ENCODE results near the gene VAMP7. TPM values are rescaled to one million over a fixed set of nuclear protein-coding genes. Genes with fewer than 3 reads are reported as not detected.

The VAMP7 gene
- total and polyA plus RNA-seq, 2 of the 13 experiments (the other 11 are each of a cell fraction or from before 2014, with no cell fraction given), result 13.4 to 20.7 TPM

DNA sequence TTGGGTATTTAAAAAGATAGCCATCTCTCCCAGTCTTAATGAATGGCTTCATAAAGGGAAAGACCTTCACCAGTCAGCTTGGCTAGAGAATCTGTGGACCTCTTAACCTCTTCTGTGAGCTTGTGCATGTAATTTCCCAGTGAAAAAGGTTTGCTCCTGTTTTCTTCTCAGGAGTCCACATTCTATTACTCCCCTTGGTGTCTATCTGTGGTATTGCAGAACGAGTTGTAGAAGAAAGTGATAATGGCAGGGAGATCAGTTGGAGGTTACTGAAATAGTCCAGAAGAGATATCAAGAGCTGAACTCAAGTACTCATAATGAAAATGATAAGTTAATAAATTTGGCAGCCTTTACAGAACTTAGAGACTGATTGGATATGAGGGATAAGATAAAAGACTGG lies 16.5 kb upstream of the VAMP7 start:
- no peak overlapping the region for H3K27ac ChIP-seq (ENCODE audit: extremely low read length, insufficient read depth, low read length)
- ChIA-PET CTCF (ENCODE audit: low intra/inter-chr PET ratio, low total read pairs) (no interaction called here), POLR2A (no interaction called here)
- no peaks in the 10 kb centered on the region for H4K20me1 ChIP-seq (ENCODE audit: insufficient read depth, low read length)
- no peaks in the 10 kb centered on the region for H3K27me3 ChIP-seq (ENCODE audit: control insufficient read depth in 1 of 2, insufficient read depth in 2 of 2, low read length in 2 of 2)
- no peaks in the 10 kb centered on the region for H3K36me3 ChIP-seq (replicated peaks in 1 of 2; ENCODE audit: control insufficient read depth in 1 of 2, insufficient read depth in 2 of 2, low read length in 2 of 2)
- H3K9ac ChIP-seq (ENCODE audit: insufficient read depth, low read depth, low read length), result no peak overlapping the region
- H3K79me2 ChIP-seq (ENCODE audit: insufficient read depth, low read length), result no peaks in the 10 kb centered on the region
- no peaks in the 10 kb centered on the region for H3K4me1 ChIP-seq (ENCODE audit: insufficient read depth, low read length)
- H3K4me2 ChIP-seq (ENCODE audit: low read depth, low read length), result no peak overlapping the region
- no peak overlapping the region for H2AFZ ChIP-seq (ENCODE audit: low read length)
- ATAC-seq, result peak; percentile 56; the same call in 2 of the 3 replicates
- in situ Hi-C loops (cut with HindIII; ENCODE audit: extremely low pct_ligation_motif_present, low pct_unique_long_range_greater_than_20kb) (no loop called here), intact Hi-C loops (cut with micrococcal nuclease; ENCODE audit: unreplicated experiment) (no loop called here)
- H3K9me3 ChIP-seq (ENCODE audit: low read length), result peaks cover 40% of the 10 kb centered on the region
- no peak for FAIRE-seq
- TF ChIP-seq, protein P1, sequence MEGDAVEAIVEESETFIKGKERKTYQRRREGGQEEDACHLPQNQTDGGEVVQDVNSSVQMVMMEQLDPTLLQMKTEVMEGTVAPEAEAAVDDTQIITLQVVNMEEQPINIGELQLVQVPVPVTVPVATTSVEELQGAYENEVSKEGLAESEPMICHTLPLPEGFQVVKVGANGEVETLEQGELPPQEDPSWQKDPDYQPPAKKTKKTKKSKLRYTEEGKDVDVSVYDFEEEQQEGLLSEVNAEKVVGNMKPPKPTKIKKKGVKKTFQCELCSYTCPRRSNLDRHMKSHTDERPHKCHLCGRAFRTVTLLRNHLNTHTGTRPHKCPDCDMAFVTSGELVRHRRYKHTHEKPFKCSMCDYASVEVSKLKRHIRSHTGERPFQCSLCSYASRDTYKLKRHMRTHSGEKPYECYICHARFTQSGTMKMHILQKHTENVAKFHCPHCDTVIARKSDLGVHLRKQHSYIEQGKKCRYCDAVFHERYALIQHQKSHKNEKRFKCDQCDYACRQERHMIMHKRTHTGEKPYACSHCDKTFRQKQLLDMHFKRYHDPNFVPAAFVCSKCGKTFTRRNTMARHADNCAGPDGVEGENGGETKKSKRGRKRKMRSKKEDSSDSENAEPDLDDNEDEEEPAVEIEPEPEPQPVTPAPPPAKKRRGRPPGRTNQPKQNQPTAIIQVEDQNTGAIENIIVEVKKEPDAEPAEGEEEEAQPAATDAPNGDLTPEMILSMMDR (CRISPR knock-in tag; IDR thresholded peaks at IDR 0.05), result peak; percentile 27
- TF ChIP-seq CENPT (CRISPR knock-in tag; IDR thresholded peaks at IDR 0.05; ENCODE audit: low read depth) (no peak), STAG1 (CRISPR knock-in tag; IDR thresholded peaks at IDR 0.05) (peak; percentile 10; the same call in 1 of the 2 replicates)
- DNase-seq (ENCODE audit: low spot score), result peak; percentile 6
- 0% methylated on average over 1 of the region's 1 CpG for WGBS (ENCODE audit: low lambda C conversion rate)
- BruUV-seq (replicated peaks), result no TSS peak
- no peak overlapping the region for H3K4me3 ChIP-seq (replicated peaks in 1 of 3; ENCODE audit: insufficient read depth in 1 of 3, low read depth in 2 of 3, low read length in 3 of 3)

DNA sequence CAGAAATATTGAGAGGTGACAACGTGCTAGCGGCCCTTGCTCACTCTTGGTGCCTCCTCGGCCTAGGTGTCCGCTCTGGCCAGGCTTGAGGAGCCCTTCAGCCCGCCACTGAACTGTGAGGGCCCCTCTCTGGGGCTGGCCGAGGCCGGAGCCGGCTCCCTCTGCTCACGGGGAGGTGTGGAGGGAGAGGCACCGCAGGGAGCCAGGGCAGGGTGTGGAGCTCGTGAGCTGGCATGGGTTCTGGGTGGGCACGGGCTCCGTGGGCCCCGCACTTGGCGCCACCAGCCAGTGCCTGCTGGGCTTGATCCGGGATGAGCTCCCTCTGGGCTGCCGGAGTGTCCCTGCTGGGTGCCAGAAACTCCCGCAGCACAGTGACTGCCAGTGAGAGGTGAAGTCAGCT lies 16.0 kb upstream of the VAMP7 start:
- Histone ChIP-seq H3K79me2 (ENCODE audit: insufficient read depth, low read length) (no peaks in the 10 kb centered on the region), H3K4me2 (ENCODE audit: low read depth, low read length) (no peak overlapping the region), H3K9ac (ENCODE audit: insufficient read depth, low read depth, low read length) (no peak overlapping the region), H2AFZ (ENCODE audit: low read length) (no peak overlapping the region), H3K9me3 (ENCODE audit: low read length) (peaks cover 45% of the 10 kb centered on the region), H3K36me3 (replicated peaks in 1 of 2; ENCODE audit: control insufficient read depth in 1 of 2, insufficient read depth in 2 of 2, low read length in 2 of 2) (no peaks in the 10 kb centered on the region), H3K27me3 (ENCODE audit: control insufficient read depth in 1 of 2, insufficient read depth in 2 of 2, low read length in 2 of 2) (no peaks in the 10 kb centered on the region), H3K4me3 (replicated peaks in 1 of 3; ENCODE audit: insufficient read depth in 1 of 3, low read depth in 2 of 3, low read length in 3 of 3) (no peak overlapping the region), H3K4me1 (ENCODE audit: insufficient read depth, low read length) (no peaks in the 10 kb centered on the region), H3K27ac (ENCODE audit: extremely low read length, insufficient read depth, low read length) (no peak overlapping the region), H4K20me1 (ENCODE audit: insufficient read depth, low read length) (no peaks in the 10 kb centered on the region)
- POLR2A ChIA-PET, result no interaction called here
- CTCF ChIA-PET (ENCODE audit: low intra/inter-chr PET ratio, low total read pairs), result no interaction called here
- 6% methylated on average over 3 of the region's 18 CpGs for WGBS (ENCODE audit: low lambda C conversion rate)
- DNase-seq (ENCODE audit: low spot score), result no peak
- no peak for FAIRE-seq
- no peak for ATAC-seq
- in situ Hi-C loops (cut with HindIII; ENCODE audit: extremely low pct_ligation_motif_present, low pct_unique_long_range_greater_than_20kb), result no loop called here
- intact Hi-C loops (cut with micrococcal nuclease; ENCODE audit: unreplicated experiment), result no loop called here
- no TSS peak for BruUV-seq (replicated peaks)
- TF ChIP-seq CENPT (CRISPR knock-in tag; IDR thresholded peaks at IDR 0.05; ENCODE audit: low read depth) (no peak), KLF6 (CRISPR knock-in tag; IDR thresholded peaks at IDR 0.05) (no peak), KDM4B (CRISPR knock-in tag; IDR thresholded peaks at IDR 0.05) (no peak), ZNF333 (CRISPR knock-in tag; IDR thresholded peaks at IDR 0.05; ENCODE audit: borderline replicate concordance) (no peak), POGZ (CRISPR knock-in tag; IDR thresholded peaks at IDR 0.05) (no peak), SRF (IDR thresholded peaks at IDR 0.05; ENCODE audit: low read depth, low read length) (no peak), NFE2 (CRISPR knock-in tag; IDR thresholded peaks at IDR 0.05) (no peak), SYNCRIP (IDR thresholded peaks at IDR 0.05; ENCODE audit: insufficient read depth, low read depth, low read length) (no peak)
- TF ChIP-seq, protein P2, sequence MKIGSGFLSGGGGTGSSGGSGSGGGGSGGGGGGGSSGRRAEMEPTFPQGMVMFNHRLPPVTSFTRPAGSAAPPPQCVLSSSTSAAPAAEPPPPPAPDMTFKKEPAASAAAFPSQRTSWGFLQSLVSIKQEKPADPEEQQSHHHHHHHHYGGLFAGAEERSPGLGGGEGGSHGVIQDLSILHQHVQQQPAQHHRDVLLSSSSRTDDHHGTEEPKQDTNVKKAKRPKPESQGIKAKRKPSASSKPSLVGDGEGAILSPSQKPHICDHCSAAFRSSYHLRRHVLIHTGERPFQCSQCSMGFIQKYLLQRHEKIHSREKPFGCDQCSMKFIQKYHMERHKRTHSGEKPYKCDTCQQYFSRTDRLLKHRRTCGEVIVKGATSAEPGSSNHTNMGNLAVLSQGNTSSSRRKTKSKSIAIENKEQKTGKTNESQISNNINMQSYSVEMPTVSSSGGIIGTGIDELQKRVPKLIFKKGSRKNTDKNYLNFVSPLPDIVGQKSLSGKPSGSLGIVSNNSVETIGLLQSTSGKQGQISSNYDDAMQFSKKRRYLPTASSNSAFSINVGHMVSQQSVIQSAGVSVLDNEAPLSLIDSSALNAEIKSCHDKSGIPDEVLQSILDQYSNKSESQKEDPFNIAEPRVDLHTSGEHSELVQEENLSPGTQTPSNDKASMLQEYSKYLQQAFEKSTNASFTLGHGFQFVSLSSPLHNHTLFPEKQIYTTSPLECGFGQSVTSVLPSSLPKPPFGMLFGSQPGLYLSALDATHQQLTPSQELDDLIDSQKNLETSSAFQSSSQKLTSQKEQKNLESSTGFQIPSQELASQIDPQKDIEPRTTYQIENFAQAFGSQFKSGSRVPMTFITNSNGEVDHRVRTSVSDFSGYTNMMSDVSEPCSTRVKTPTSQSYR (CRISPR knock-in tag; IDR thresholded peaks at IDR 0.05; ENCODE audit: borderline replicate concordance), result no peak
- TF ChIP-seq, protein P3, sequence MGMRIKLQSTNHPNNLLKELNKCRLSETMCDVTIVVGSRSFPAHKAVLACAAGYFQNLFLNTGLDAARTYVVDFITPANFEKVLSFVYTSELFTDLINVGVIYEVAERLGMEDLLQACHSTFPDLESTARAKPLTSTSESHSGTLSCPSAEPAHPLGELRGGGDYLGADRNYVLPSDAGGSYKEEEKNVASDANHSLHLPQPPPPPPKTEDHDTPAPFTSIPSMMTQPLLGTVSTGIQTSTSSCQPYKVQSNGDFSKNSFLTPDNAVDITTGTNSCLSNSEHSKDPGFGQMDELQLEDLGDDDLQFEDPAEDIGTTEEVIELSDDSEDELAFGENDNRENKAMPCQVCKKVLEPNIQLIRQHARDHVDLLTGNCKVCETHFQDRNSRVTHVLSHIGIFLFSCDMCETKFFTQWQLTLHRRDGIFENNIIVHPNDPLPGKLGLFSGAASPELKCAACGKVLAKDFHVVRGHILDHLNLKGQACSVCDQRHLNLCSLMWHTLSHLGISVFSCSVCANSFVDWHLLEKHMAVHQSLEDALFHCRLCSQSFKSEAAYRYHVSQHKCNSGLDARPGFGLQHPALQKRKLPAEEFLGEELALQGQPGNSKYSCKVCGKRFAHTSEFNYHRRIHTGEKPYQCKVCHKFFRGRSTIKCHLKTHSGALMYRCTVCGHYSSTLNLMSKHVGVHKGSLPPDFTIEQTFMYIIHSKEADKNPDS (CRISPR knock-in tag; IDR thresholded peaks at IDR 0.05), result no peak
